IPS-18c (cell line): ENCODE measurements around the gene PHF21A.

ENCODE experiments used
- H3K4me3 ChIP-seq: 2 replicates; pipeline ENCODE4 v1.7.0; 2013; ENCODE audit warnings: low read depth, mild to moderate bottlenecking, low read length, moderate library complexity; ENCODE audit not compliant: insufficient read depth
- H3K9me3 ChIP-seq: one replicate; pipeline ENCODE4 v1.6.1; 2013; ENCODE audit warnings: mild to moderate bottlenecking, low read length, moderate library complexity; ENCODE audit not compliant: control insufficient read depth, insufficient read depth

The PHF21A gene

GRCh38 chr11:45936511-45937054 lies 184.7 kb downstream of the PHF21A start:
- no peak overlapping the region for H3K4me3 ChIP-seq
- H3K9me3 ChIP-seq, result no peaks in the 10 kb centered on the region

- H3K4me3 ChIP-seq, result no peak overlapping the region
- no peaks in the 10 kb centered on the region for H3K9me3 ChIP-seq
Measured at GRCh38 chr11:45935349-45936064, 185.7 kb downstream of the PHF21A start.

- Histone ChIP-seq H3K4me3 (no peak overlapping the region), H3K9me3 (no peaks in the 10 kb centered on the region)
Measured at GRCh38 chr11:45934580-45935318, 186.5 kb downstream of the PHF21A start.

GRCh38 chr11:45933846-45934579 lies 187.2 kb downstream of the PHF21A start:
- no peaks in the 10 kb centered on the region for H3K9me3 ChIP-seq
- no peak overlapping the region for H3K4me3 ChIP-seq

GRCh38 chr11:45933131-45933831 lies 188.0 kb downstream of the PHF21A start:
- H3K9me3 ChIP-seq, result no peaks in the 10 kb centered on the region
- no peak overlapping the region for H3K4me3 ChIP-seq

GRCh38 chr11:45932217-45932616 lies 189.0 kb downstream of the PHF21A start:
- H3K9me3 ChIP-seq, result no peaks in the 10 kb centered on the region
- H3K4me3 ChIP-seq, result no peak overlapping the region

- Histone ChIP-seq H3K4me3 (no peak overlapping the region), H3K9me3 (no peaks in the 10 kb centered on the region)
Measured at GRCh38 chr11:45931739-45932138, 189.5 kb downstream of the PHF21A start.

- H3K4me3 ChIP-seq, result no peak overlapping the region
- no peaks in the 10 kb centered on the region for H3K9me3 ChIP-seq
Measured at GRCh38 chr11:45930951-45931570, 190.2 kb downstream of the PHF21A start.

GRCh38 chr11:45930031-45930794 lies 191.0 kb downstream of the PHF21A start:
- no peak overlapping the region for H3K4me3 ChIP-seq

GRCh38 chr11:45929486-45930030 lies 191.7 kb downstream of the PHF21A start:
- Histone ChIP-seq H3K9me3 (no peaks in the 10 kb centered on the region), H3K4me3 (no peak overlapping the region)

More at GRCh38 chr11:45930031-45930794, 191.0 kb downstream of the PHF21A start:
- H3K9me3 ChIP-seq, result no peaks in the 10 kb centered on the region

GRCh38 chr11:45928535-45929215 lies 192.6 kb downstream of the PHF21A start:
- Histone ChIP-seq H3K4me3 (no peak overlapping the region), H3K9me3 (no peaks in the 10 kb centered on the region)

GRCh38 chr11:45927684-45928413 lies 193.4 kb downstream of the PHF21A start:
- Histone ChIP-seq H3K4me3 (no peak overlapping the region), H3K9me3 (no peaks in the 10 kb centered on the region)

GRCh38 chr11:45927332-45927683 lies 193.9 kb downstream of the PHF21A start:
- Histone ChIP-seq H3K4me3 (no peak overlapping the region), H3K9me3 (no peaks in the 10 kb centered on the region)

- no peaks in the 10 kb centered on the region for H3K9me3 ChIP-seq
- H3K4me3 ChIP-seq, result no peak overlapping the region
Measured at GRCh38 chr11:45926536-45927331, 194.5 kb downstream of the PHF21A start.
